Measurements from ENCODE around the gene APAF1.
"Not testable (repeated sequence)": the region's sequence is repeated elsewhere in the genome, so short reads cannot be mapped to it uniquely, and the experiment has no call there.

The APAF1 gene

DNA sequence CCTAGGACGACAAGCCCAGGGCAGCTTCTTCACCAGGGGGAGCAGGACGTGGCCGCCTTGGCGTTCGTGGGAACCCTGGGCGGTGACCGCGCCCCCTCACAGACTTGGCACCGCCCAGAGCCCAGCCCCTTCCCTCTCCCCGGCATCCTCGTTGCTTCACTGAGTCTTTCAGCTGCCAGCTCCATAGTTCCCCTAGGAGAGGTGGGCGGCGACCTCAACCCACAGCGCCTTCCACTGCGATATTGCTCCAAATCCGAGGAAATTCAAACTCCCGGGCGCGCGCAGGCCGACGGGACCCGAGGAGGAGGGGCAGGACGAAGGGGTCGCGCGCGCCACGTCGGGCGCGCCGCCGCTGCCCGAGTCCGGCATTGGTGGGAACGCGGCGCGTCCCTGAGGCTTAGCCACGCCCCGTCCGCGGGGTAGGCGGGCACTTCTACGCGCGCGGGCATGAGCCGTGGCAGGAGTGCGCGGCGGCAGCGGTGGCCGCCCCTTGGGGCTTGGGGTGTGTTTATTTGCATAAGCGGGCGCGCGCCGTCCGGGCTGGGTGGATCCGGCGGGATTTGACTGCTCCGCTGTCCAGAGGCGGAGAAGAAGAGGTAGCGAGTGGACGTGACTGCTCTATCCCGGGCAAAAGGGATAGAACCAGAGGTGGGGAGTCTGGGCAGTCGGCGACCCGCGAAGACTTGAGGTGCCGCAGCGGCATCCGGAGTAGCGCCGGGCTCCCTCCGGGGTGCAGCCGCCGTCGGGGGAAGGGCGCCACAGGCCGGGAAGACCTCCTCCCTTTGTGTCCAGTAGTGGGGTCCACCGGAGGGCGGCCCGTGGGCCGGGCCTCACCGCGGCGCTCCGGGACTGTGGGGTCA, at the start of gene APAF1, which contains the start of gene IKBIP:
Gene APAF1 (plus strand): TSS at position 579 of the 860 bp plus-strand sequence. CDS start 3,070 bp downstream, outside the sequence.
Gene IKBIP (minus strand): TSS at position 77 of the 860 bp plus-strand sequence. CDS start 87 bp downstream, outside the sequence.
- DNase-seq: peak; percentile 93

DNA sequence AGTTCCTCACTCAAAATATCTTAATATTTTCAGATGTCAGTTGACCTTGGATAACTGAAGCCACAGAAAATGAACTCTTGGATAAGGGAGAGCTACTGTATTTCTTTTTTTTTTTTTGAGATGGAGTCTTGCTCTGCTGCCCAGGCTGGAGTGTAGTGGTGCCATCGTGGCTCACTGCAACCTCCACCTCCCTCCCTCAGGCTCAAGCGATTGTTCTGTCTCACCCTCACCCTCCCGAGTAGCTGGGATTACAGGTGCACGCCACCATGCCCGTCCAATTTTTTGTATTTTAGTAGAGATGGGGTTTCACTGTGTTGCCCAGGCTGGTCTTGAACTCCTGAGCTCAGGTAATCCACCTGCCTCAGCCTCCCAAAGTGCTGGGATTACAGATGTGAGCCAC, 47.8 kb upstream of the APAF1 start:
- not testable (repeated sequence) for DNase-seq

DNA sequence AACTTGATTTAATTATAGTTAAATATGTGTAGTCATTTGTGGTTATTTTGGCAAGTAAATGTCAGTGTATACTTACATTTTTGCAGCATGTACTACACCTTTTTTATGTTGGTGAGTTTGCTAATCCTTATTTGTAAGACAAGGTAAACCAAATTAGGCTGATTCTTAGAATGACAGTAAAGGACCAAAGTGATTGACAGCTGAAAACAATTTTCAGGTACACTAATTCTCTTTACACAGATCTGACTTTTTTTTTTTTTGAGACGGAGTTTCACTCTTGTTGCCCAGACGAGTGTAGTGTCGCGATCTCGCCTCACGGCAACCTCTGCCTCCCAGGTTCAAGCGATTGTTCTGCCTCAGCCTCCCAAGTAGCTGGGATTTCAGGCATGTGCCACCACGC, 43.2 kb upstream of the APAF1 start:
- no peak for DNase-seq

DNA sequence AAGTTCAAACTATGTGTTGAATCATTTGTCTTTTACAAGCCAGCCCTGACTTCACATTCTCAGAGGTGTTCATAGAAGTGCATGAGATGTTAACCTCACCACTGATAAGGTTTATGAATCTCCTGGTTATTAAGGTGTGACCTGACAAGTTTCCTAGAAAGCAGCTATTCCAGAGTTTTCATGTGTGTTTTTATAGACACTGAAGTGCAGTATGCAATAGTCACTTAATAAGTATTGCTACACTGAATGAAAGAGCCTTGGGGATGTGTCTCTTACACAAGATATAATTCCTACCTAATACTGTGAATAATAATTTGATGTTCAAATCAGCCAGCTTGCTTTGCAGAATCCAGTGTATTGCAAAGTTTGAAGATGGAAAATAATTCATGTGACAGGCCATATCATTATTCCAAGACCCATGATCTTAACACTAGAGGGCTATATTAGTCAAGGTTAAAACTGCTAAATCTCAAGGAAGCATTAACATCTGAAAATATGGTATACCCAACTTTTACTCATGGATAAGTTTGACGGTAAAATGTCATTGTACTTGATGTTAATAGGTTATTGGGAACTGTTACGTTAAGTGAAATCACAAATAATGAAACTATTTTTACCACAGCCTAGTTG, 38.6 kb upstream of the APAF1 start:
- DNase-seq: no peak

GRCh38 chr12:98610596-98610995, 34.5 kb upstream of the APAF1 start:
- DNase-seq: no peak

DNA sequence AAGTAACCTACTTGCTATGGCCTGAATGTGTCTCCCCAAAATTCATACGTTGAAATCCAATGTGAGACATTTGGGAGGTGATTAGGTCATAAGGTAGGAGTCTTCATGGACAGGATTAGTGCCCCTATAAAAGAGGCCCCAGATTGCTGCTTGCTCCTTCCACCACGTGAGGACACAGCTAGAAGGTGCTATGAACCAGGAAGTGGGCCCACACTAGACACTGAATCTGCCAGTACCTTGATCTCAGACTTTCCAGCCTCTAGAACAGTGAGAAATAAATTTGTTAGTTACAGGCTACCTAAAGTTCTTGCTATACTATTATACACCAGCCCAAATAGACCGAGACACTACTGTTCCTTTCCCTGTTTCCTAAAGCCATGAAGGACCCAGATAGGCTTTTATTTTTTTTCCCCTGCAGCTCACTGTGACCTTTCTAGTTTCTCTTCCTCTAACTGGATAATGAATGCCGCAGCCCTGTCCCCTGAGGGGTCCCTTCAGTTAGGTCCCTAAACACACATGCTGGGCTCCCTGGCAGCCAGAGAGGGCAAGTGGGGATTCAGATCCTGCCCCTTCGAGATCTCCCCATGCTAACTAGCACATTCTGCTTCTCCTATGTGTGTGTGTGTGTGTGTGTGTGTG, 32.3 kb upstream of the APAF1 start:
- peak; percentile 23 for DNase-seq

GRCh38 chr12:98618952-98619351, 26.1 kb upstream of the APAF1 start:
- DNase-seq: no peak

- DNase-seq: no peak
Observed at GRCh38 chr12:98635657-98636323, 9.3 kb upstream of the APAF1 start.

DNA sequence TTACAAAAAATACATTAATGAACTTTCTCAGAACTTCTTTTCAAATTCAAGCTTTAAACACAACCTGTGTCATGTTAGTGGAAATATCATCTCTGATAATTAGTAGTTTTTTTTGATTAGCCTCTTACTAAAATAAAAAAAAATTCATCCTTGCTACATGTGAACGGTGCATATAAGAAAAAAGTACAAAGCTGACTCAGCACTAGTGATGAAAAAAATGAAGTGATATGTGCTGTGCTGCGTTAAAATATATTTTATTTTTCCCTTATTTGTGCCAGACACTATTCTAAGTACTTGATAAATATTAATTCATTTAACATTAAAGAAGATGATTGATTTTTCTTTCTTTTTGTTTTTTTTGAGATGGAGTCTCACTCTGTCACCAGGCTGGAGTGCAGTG, 8.0 kb upstream of the APAF1 start:
- DNase-seq: no peak

- DNase-seq: no peak
Observed at GRCh38 chr12:98638009-98638408, 7.1 kb upstream of the APAF1 start.

DNA sequence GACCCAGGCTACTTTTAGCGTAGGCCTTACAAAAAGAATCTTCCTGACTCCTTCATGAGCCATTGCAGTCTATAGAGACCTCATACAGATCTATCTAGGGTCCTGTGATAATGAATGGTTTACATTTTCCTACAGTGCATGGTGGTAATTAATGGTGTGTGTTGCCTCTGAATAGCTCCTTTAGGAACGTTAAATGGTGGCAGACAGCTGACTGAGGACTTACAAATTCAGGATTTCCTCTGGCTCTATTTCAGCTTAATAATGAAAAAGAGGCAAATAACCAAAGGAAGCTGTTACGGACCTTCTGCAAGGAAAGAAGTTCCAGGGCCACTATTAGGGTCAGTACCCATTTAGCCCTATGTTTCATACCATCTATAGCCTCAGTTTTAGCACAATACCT, 5.6 kb upstream of the APAF1 start:
- DNase-seq: no peak

GRCh38 chr12:98642801-98643200, 2.3 kb upstream of the APAF1 start:
- DNase-seq: not testable (repeated sequence)

DNA sequence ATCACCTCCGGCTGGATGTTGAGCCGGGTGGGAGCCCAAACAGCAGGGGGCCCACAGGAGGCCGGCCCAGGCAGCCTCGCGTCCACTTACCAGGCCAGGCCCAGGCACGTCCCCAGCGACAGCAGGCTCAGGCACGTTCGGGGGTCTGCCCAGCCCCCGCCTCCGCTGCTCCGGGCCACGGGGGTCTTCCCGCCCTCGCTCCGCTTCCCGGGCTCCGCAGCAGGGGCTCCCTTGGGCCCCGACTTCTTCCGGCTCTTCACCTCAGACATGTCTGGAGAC, 718 bp upstream of the APAF1 start:
- DNase-seq: no peak

- DNase-seq: no peak
Observed at GRCh38 chr12:98645572-98646067, 530 bp downstream of the APAF1 start.

DNA sequence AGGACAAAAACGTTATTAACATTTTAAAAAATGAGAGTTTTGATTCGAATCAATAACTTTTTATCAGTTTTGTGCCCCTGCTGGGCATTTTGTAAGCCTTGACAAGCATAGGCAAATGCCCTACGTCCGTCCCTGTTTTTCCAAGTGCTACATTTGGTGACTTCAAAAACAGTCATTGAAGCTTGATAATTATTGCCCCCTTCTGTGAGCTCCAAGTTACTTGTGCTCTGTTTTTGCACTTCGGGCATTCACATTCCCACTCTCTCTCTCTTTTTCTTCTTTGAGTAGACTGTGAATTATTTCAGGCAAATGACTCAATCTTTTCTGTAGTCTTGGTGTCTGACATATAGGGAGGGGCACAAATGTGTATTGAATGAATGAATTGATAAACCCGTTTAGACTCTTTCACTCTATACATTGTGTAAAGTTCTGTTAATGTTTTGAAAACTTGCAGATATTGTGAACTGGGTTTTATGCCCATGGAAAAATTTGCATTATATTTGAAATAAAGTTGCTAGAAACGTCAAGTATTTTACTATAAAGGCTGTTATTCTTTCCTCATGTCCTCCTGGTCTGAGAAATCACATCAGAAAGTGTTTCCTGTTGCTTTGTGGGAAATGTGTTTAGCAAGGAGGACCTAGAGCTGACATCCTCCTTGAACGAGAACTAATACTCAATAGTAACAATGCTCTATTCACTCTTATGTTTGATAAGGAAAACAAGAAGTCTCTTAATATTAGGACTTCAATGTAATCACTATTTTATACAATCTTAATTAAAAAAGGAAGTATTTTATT, 1.4 kb downstream of the APAF1 start:
- DNase-seq: no peak

- no peak for DNase-seq
Observed at GRCh38 chr12:98651328-98651727, 6.2 kb downstream of the APAF1 start.

GRCh38 chr12:98653866-98654493, 8.9 kb downstream of the APAF1 start:
- no peak for DNase-seq

DNA sequence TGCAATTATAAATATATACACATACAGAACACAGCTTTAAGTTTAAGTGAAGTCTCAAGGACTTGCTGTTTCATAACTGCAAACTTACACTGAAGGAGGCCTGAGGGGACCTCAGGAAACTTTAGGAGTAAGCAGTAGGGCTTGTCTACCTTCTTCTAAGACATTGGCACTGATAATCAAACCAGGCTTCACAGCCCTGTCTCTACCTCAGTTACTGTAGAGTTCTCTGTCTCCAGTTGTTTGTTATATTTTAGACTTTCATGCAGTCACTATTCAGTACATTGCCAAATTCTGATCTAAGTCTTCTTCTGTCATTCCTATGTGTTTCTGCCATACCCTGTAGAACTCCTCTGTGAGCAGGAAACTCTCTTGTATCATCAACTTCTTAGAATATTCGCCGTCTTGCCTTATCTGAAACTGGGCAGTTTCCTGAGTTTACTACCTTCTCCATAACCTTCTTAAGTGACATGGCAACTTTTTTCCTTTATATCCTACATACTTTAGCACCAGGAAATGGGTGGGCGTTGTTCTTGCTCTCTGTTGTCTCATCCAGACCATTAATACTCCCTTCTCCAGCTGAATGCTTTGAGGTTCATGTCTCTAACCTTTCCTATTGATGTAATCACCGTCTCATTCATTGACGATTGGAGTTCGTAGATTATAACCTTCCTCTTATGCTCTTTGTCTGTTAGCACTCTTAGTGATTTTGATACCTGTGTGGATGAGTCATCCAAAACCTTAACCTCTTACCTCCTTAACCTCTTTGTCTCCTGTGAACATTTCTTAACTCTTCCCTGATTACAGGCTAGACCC, 11.4 kb downstream of the APAF1 start:
- no peak for DNase-seq

DNA sequence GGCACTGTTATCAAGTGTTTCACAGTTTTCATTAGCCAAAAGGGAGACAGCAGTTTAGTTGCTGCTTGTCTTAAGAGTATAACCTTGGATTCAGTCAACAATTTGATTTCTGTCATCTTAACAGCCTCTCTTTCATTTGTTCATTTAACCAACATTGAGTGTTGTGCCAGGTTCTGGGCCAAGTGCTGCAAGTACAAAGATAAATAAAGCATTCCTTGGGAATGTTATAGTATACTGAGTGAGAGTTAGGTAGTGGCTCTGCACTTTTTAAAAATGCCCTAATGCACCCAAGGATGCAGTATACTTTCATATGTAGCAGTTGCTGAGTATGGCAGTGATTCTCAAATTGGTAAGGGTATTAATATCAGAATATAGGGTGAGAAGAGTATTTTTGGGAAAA, 15.4 kb downstream of the APAF1 start:
- no peak for DNase-seq

- no peak for DNase-seq
Observed at GRCh38 chr12:98669751-98670150, 24.7 kb downstream of the APAF1 start.

GRCh38 chr12:98671459-98671858, 26.4 kb downstream of the APAF1 start:
- DNase-seq: no peak
